PC-9 (cell line): Measurements from ENCODE around the gene FAM171A1. TPM values are rescaled to one million over a fixed set of nuclear protein-coding genes. Genes with fewer than 3 reads are reported as not detected.

ENCODE experiments used
- BruUV-seq: library from RNA; stranded (reverse); fragments of 400-500 nt; replicated peaks from 2 replicates; lab custom pipeline; 2021; lab: Mats Ljungman, UMichigan
- CTCF ChIA-PET: fragments of 300-600 bp; sonication (Branson Sonifier 250); formaldehyde crosslinking; loops from one replicate; lab custom pipeline; 2022; ENCODE audit warnings: antibody characterized with exemption; lab: Charles Lee
- POLR2A ChIA-PET: fragments of 300-600 bp; sonication (Branson Sonifier 250); formaldehyde crosslinking; loops from one replicate; lab custom pipeline; 2022; ENCODE audit warnings: antibody characterized with exemption; ENCODE audit not compliant: unreplicated experiment; lab: Charles Lee
- DNase-seq, 2 experiments: peaks; one replicate each; pipeline versions ENCODE4 v3.0.0 to v3.0.0-alpha.2; 2015 to 2022; ENCODE audit warnings: mixed read lengths in 1 of 2
- H2AFZ ChIP-seq: fragments of 200-600 bp; sonication (generic); 2 replicates; pipeline ENCODE4 v1.8.1; 2017; ENCODE audit warnings: antibody characterized with exemption
- H3F3A ChIP-seq: fragments of 200-600 bp; sonication (generic); 2 replicates; pipeline ENCODE4 v1.8.1; 2017; ENCODE audit warnings: antibody characterized with exemption, mild to moderate bottlenecking, low read depth; ENCODE audit not compliant: insufficient read depth
- H3K27ac ChIP-seq: fragments of 200-600 bp; sonication (generic); 2 replicates; pipeline ENCODE4 v1.6.1; 2016; ENCODE audit warnings: mixed run types
- H3K27me3 ChIP-seq: fragments of 200-600 bp; sonication (generic); 2 replicates; pipeline ENCODE4 v1.6.1; 2016; ENCODE audit warnings: low read depth, mixed run types; ENCODE audit not compliant: insufficient read depth
- H3K36me3 ChIP-seq: fragments of 200-600 bp; sonication (generic); 2 replicates; pipeline ENCODE4 v1.6.1; 2016; ENCODE audit warnings: low read depth, mixed run types
- H3K4me1 ChIP-seq: fragments of 200-600 bp; sonication (generic); replicated peaks from 2 replicates; pipeline ENCODE4 v1.6.1; 2016; ENCODE audit warnings: mixed run types; ENCODE audit not compliant: insufficient read depth
- H3K4me2 ChIP-seq: fragments of 200-600 bp; sonication (generic); 2 replicates; pipeline ENCODE4 v1.6.1; 2017; ENCODE audit warnings: mixed run types
- H3K4me3 ChIP-seq: fragments of 200-600 bp; sonication (generic); 2 replicates; pipeline ENCODE4 v1.6.1; 2016; ENCODE audit warnings: mixed run types
- H3K79me2 ChIP-seq: fragments of 200-600 bp; sonication (generic); 2 replicates; pipeline ENCODE4 v1.6.1; 2017; ENCODE audit warnings: low read depth, mixed run types
- H3K9me2 ChIP-seq: fragments of 200-600 bp; sonication (generic); 2 replicates; pipeline ENCODE4 v1.8.1; 2017; ENCODE audit warnings: mild to moderate bottlenecking; ENCODE audit not compliant: insufficient read depth
- H3K9me3 ChIP-seq: fragments of 200-600 bp; sonication (generic); 2 replicates; pipeline ENCODE4 v1.8.1; 2016; ENCODE audit warnings: low read depth; ENCODE audit not compliant: insufficient read depth
- H4K20me1 ChIP-seq: fragments of 200-600 bp; sonication (generic); 2 replicates; pipeline ENCODE4 v1.8.1; 2017; ENCODE audit not compliant: insufficient read depth
- CTCF ChIP-seq: fragments of 200-600 bp; sonication (generic); conservative IDR thresholded peaks from 2 replicates; pipeline ENCODE4 v1.6.1; 2017; ENCODE audit warnings: mixed run types, antibody characterized with exemption, mild to moderate bottlenecking, moderate library complexity
- EZH2 ChIP-seq: fragments of 200-600 bp; sonication (generic); IDR thresholded peaks from 2 replicates; pipeline ENCODE4 v1.8.0; 2017; ENCODE audit warnings: antibody characterized with exemption, low read depth
- intact Hi-C: fragments of 100-400 bp; cut with micrococcal nuclease; formaldehyde crosslinking; loops from one replicate; pipeline ENCODE4 v1.10.0; 2022; ENCODE audit not compliant: unreplicated experiment
- total RNA-seq: library from RNA; stranded (reverse); gene quantifications from 2 replicates; pipeline ENCODE4 v1.2.3, GENCODE V29; 2021

The FAM171A1 gene
- total RNA-seq, 1 experiment from 2014 or later = 3.0 TPM

- H3K79me2 ChIP-seq = no peaks in the 10 kb centered on the region
- no peak overlapping the region for H2AFZ ChIP-seq
- no peak for TF ChIP-seq CTCF
- no peak for TF ChIP-seq EZH2
- no peak overlapping the region for H3K27ac ChIP-seq
- H3K4me2 ChIP-seq = no peak overlapping the region
- no peaks in the 10 kb centered on the region for H3F3A ChIP-seq
- H3K36me3 ChIP-seq = no peaks in the 10 kb centered on the region
- H3K9me2 ChIP-seq = no peaks in the 10 kb centered on the region
- H3K27me3 ChIP-seq = peaks cover 28% of the 10 kb centered on the region
- CTCF ChIA-PET = no interaction called here
- no peaks in the 10 kb centered on the region for H3K4me1 ChIP-seq
- H3K9me3 ChIP-seq = no peaks in the 10 kb centered on the region
- no peaks in the 10 kb centered on the region for H4K20me1 ChIP-seq
- no peak overlapping the region for H3K4me3 ChIP-seq
- intact Hi-C loops = no loop called here
- no TSS peak for BruUV-seq
- DNase-seq = no peak
- POLR2A ChIA-PET = no interaction called here
Measured at GRCh38 chr10:15325944-15326284, 45.2 kb downstream of the FAM171A1 start.

- Histone ChIP-seq H4K20me1 (no peaks in the 10 kb centered on the region), H3K4me1 (no peaks in the 10 kb centered on the region), H3F3A (no peaks in the 10 kb centered on the region), H3K27me3 (peaks cover 28% of the 10 kb centered on the region), H3K4me3 (no peak overlapping the region), H3K27ac (no peak overlapping the region), H3K79me2 (no peaks in the 10 kb centered on the region), H2AFZ (no peak overlapping the region), H3K9me2 (no peaks in the 10 kb centered on the region), H3K4me2 (no peak overlapping the region), H3K36me3 (no peaks in the 10 kb centered on the region), H3K9me3 (no peaks in the 10 kb centered on the region)
- DNase-seq = no peak
- intact Hi-C loops = no loop called here
- ChIA-PET CTCF (no interaction called here), POLR2A (no interaction called here)
- BruUV-seq = no TSS peak
- TF ChIP-seq CTCF (no peak), EZH2 (no peak)
Measured at GRCh38 chr10:15325243-15325943, 45.7 kb downstream of the FAM171A1 start.

- CTCF ChIA-PET = interaction anchor here (0.5 kb wide), 1 partner anchor 14 kb away, joined by 3 read pairs; no protein-coding TSS in a partner anchor
Measured at GRCh38 chr10:15324611-15325010, 46.5 kb downstream of the FAM171A1 start.

More at GRCh38 chr10:15324611-15325010, 46.5 kb downstream of the FAM171A1 start:
- no peak for DNase-seq
- Histone ChIP-seq H3K9me2 (no peaks in the 10 kb centered on the region), H4K20me1 (no peaks in the 10 kb centered on the region), H2AFZ (no peak overlapping the region), H3K27ac (no peak overlapping the region), H3F3A (no peaks in the 10 kb centered on the region), H3K4me2 (no peak overlapping the region), H3K9me3 (no peaks in the 10 kb centered on the region), H3K4me3 (no peak overlapping the region), H3K4me1 (no peaks in the 10 kb centered on the region), H3K27me3 (peaks cover 33% of the 10 kb centered on the region), H3K36me3 (no peaks in the 10 kb centered on the region), H3K79me2 (no peaks in the 10 kb centered on the region)
- no peak for TF ChIP-seq EZH2
- TF ChIP-seq CTCF = no peak
- intact Hi-C loops = no loop called here
- no TSS peak for BruUV-seq
- POLR2A ChIA-PET = no interaction called here
